Measurements from ENCODE around the gene PTPN6. TPM values are rescaled to one million over a fixed set of nuclear protein-coding genes. Genes with fewer than 3 reads are reported as not detected.

The PTPN6 gene
- total RNA-seq, 1 donor from 2014 or later, result 2.6 TPM

- DNase-seq (ENCODE audit: low read depth in 2 of 2), result no peak
These were observed 9.9 kb upstream of the PTPN6 start for GRCh38 chr12:6941267-6941666.

DNA sequence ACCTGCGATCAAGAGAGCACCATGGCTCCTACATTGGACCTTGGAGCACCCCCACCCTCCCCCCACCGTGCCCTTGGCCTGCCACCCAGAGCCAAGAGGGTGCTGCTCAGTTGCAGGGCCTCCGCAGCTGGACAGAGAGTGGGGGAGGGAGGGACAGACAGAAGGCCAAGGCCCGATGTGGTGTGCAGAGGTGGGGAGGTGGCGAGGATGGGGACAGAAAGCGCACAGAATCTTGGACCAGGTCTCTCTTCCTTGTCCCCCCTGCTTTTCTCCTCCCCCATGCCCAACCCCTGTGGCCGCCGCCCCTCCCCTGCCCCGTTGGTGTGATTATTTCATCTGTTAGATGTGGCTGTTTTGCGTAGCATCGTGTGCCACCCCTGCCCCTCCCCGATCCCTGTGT, 9.4 kb upstream of the PTPN6 start:
- DNase-seq (ENCODE audit: low read depth in 2 of 2), result no peak

DNA sequence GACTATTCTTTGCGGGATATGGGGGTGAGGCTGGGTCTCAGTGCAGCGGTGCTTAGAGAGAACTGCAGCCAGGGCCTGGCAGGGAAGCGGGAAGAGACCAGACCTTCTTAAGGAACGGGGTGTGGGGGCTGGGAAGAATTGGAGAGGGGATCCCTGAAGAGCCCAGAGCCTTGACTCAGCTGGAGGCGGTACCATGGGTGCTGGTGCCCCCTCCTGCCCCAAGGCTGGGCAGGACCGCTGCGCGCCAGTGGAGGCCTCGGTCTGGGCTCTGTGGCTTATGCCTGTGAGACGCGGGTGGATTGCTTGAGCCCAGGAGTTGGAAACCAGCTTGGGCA, 8.9 kb upstream of the PTPN6 start:
- no peak for DNase-seq (ENCODE audit: low read depth in 2 of 2)

DNA sequence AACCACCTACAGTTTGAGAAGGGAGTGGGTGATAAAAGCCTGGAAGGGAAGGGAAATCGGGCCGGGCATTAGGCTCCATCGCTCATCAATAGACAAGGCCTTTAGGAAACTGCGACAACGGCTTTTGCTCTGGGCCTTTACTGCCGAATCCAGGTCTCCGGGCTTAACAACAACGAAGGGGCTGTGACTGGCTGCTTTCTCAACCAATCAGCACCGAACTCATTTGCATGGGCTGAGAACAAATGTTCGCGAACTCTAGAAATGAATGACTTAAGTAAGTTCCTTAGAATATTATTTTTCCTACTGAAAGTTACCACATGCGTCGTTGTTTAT, 7.8 kb upstream of the PTPN6 start:
- peak; percentile 87 to 94 for DNase-seq (ENCODE audit: low read depth in 2 of 2)

- peak; percentile 87 for DNase-seq (ENCODE audit: low read depth in 2 of 2)
These were observed 7.3 kb upstream of the PTPN6 start, which contains the start of the genes C12orf57 and RNU7-1 for GRCh38 chr12:6943722-6944380. Gene C12orf57 (plus strand): TSS chr12:6944022. CDS start chr12:6944122, 100 bp downstream. Gene RNU7-1 (plus strand): TSS chr12:6943816.

DNA sequence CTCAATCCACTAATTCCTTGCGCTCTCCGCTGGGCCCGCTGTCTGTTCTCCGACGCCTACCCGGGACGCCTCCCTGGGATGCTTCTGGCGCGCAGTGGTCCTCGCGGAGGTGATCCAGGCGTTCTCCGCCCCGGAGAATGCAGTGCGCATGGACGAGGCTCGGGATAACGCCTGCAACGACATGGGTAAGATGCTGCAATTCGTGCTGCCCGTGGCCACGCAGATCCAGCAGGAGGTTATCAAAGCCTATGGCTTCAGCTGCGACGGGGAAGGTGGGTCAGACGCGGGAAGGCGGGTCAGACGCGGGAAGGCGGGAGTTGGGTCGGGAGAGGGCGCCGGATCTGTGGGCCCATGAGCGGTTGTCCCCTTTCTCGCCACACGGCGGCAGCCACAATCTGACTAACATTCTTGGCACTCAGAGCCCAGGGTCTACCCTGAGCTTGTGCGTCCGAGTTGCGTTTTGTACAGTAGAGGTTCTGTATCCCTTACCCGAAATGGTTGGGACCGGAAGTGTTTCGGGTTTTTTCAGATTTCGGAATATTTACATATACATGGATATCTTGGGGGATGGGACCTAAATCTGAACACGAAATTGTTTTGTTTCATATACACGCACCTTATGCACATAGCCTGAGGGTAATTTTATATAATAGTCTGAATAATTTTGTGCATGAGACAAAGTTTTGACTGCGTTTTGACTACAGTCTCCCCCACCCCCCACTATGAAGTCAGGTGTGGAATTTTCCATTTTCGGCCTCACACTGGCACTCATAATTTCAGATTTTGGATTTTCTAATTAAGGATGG, 6.6 kb upstream of the PTPN6 start:
- DNase-seq (ENCODE audit: low read depth in 2 of 2), result peak; percentile 75 to 91

DNA sequence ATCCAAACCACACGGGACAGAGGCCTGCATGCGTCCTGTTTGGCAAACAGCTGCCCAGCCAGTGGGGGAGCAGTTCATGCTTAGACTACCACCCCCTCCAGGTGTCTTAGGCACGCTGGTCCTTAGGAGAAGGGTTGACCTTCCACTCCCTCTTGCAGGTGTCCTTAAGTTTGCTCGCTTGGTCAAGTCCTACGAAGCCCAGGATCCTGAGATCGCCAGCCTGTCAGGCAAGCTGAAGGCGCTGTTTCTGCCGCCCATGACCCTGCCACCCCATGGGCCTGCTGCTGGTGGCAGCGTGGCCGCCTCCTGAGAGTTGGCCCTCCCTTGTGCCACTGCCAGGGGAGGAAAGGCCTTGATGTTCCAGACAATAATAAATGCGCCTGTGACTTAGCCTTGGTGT, 5.5 kb upstream of the PTPN6 start:
- no peak for DNase-seq (ENCODE audit: low read depth in 2 of 2)

GRCh38 chr12:6946033-6946919, 4.9 kb upstream of the PTPN6 start:
- peak in 1 of 2 donors; percentile 45 for DNase-seq (ENCODE audit: low read depth in 2 of 2)

DNA sequence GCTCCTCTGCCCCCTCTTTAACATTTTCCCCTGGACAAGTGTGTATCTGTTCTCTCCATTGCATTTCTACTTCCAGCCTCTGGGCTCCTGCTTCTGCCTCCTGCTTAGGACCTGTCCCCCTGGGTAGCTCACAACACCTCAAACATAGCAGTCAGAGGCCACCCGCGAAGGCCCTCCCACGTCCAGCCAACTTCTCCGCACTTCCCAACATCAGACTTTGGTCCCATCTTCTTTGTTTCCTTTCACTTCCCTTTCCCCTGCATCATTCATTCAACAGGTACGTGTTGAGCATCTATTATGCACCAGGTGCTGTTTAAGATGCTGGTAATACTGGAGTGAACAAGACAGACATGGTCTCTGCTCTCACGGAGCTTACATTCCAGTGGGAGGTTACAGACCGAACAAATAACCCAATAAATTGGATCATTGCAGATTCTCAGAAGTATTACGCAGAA, 4.2 kb upstream of the PTPN6 start:
- DNase-seq (ENCODE audit: low read depth in 2 of 2), result no peak

DNA sequence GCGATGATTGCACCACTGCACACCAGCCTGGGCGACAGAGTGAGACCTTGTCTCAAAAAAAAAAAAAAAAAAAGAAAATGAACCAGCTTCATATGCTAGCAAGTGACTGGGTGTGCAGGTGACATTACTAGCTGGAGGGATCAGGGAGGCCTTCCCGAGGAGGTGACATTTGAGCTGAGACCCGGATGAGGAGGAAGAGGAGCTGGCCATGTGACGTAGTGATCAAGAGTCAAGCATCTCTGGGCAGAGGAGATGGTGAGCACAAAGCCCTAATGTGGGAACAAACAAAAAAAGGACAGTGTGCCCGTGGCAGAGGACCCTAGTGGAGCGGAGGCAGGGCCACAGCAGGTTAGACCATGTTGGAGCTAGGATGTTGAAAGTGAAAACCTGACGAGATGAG, 3.5 kb upstream of the PTPN6 start:
- no peak for DNase-seq (ENCODE audit: low read depth in 2 of 2)

DNA sequence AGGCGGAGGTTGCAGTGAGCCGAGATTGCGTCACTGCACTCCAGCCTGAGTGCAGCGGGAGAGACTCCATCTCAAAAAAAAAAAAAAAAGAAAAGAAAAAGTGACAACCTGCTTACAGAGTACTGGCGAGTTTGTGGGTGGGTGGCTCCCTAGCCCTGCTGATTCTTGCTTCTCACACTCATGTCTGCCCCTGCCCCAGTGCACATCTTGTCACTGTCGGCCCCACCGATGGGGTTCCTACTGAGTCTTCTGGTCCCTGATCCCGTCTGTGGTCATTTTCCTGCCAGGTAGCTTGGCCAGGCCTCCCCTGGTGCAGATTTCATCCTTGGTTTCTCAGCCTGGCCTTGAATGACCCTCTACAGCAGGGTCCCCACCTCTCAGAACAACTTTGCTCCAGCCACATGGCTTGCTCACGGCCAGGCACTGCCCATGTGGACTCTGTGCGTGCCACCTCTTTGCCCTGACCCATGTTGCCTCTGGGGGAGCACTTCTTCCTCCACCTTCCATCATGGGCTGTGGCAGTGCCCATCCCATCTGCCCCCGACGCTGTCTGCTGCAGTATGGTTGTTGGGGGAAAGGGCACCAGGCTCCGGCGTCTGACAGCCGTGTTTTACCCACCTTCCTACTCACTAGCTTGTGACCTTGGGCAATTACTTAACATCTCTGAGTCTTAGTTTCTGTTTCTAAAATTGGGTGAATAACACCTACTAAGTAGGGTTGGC, 2.1 kb upstream of the PTPN6 start:
- no peak for DNase-seq (ENCODE audit: low read depth in 2 of 2)

DNA sequence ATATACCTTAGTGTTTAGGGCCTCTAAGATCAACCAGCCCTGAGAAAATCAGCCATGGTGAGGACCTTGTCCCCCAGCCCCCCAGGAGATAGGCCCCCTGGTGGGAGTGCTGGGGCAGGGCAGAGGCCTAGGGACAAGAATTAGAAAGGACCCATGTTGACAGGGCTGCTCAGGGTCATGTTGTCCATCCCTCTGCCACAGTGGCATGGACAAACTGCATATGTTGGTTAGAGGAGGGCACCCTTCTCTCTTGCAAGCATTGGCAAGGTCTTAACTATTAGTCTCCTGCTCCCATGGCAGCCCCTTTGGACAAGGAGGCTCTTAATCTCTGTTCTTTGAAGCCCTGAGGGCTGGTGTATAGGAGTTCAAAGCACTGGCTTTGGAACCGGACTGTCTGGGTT, 755 bp upstream of the PTPN6 start:
- no peak for DNase-seq (ENCODE audit: low read depth in 2 of 2)

DNA sequence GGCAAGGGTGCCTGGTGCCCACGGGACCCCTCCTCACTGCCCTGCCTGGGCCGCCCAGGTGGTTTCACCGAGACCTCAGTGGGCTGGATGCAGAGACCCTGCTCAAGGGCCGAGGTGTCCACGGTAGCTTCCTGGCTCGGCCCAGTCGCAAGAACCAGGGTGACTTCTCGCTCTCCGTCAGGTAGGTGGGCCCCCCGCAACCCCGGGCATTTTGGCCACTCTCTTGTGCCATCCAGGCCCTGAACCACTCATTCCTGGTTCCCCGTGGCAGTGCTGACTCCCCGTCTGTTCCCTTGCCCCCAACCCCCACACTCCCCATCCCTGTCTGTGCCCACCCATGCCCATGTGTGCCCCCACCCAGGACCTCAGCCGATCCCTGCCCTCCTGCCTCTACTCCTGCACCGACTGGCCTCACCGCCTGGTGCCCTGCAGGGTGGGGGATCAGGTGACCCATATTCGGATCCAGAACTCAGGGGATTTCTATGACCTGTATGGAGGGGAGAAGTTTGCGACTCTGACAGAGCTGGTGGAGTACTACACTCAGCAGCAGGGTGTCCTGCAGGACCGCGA, 480 bp downstream of the PTPN6 start:
- no peak for DNase-seq (ENCODE audit: low read depth in 2 of 2)

- no peak for DNase-seq (ENCODE audit: low read depth in 2 of 2)
These were observed 1.1 kb downstream of the PTPN6 start for GRCh38 chr12:6952121-6952862.

DNA sequence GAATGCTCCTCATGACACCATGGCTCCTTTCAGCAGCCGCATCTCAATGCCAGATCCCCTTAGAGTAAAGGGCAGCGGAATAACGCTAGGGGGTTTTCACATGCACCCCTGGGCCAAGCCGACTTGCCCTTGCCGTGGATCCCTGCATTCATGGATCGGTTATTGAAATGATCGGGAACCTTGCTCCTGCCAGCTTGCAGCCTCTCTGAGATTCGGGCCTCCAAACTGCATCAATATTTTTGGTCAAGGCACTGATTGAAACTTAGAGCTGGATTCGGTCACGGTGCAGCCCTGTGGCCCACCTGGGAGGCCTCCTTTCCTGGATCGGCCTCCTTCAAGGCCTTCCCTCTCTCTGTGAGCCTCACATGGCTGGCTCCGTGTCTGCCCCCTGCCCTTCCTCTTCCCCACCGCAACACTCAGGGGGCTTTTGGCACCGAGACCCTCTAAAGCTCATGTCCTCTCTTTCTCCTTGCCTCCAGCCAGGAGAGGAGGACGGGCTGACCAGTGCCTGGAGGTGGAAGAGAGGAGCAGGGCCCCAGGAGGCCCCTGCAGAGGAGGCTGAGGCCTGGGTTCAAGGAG, 1.8 kb downstream of the PTPN6 start:
- no peak for DNase-seq (ENCODE audit: low read depth in 2 of 2)

- peak in 1 of 2 donors; percentile 24 for DNase-seq (ENCODE audit: low read depth in 2 of 2)
These were observed 2.5 kb downstream of the PTPN6 start for GRCh38 chr12:6953442-6954315.

GRCh38 chr12:6954316-6955107, 3.4 kb downstream of the PTPN6 start:
- no peak for DNase-seq (ENCODE audit: low read depth in 2 of 2)

All from dermis microvascular lymphatic vessel endothelial cell (primary cell).